Retinal pigment epithelial cell (primary cell): ENCODE data around the gene TNS3.

Source experiments
- DNase-seq: peaks from one replicate; pipeline ENCODE4 v3.0.0-alpha.2; 2010; ENCODE audit warnings: low read depth
- H3K4me3 ChIP-seq: 2 replicates; pipeline ENCODE4 v1.5.1; 2011; ENCODE audit warnings: mild to moderate bottlenecking, low read length, control low read depth, moderate library complexity
- TF ChIP-seq, protein P1 (sequence below): conservative IDR thresholded peaks from 2 replicates; pipeline ENCODE4 v1.5.1; 2011; ENCODE audit warnings: low read depth, low read length, control low read depth, inconsistent platforms

Gene TNS3

DNA sequence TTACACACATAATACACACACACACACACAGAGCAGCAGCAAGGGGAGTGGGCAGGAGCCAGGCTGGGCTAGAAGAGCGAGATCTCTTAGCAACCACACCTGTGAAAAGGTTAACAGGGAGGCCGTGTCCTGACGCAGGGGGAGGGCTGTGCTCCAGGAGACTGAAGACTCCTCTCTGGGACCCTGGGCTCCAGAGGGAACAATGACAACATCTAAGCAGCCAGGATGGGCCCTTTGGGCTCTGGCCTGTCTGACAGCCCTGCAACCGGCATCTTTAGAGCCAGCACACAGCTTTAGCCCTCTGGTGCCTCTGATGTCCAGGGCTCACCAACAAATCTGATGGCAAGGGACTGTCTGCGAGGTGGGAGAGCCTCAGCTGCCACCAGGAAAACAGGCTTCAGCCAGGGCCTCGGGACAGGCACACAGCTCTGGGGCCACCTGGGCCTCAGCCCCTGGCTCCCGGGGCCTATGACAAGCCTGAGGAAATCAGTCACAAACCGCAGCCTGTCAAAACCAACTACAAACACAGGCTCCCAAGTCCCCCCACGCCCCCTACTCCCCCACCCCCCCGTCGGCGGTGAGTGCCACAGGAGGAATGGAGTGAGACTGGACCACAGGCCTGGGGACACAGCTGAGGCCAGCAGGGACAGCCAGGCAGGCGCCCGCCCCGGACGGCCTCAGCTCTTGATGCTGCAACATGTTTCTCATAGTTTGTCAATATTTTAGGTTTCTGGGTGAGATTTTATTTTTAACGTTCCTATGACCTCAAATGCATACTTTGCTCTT, 102.8 kb downstream of the TNS3 start:
- DNase-seq = no peak
- TF ChIP-seq, protein P1, sequence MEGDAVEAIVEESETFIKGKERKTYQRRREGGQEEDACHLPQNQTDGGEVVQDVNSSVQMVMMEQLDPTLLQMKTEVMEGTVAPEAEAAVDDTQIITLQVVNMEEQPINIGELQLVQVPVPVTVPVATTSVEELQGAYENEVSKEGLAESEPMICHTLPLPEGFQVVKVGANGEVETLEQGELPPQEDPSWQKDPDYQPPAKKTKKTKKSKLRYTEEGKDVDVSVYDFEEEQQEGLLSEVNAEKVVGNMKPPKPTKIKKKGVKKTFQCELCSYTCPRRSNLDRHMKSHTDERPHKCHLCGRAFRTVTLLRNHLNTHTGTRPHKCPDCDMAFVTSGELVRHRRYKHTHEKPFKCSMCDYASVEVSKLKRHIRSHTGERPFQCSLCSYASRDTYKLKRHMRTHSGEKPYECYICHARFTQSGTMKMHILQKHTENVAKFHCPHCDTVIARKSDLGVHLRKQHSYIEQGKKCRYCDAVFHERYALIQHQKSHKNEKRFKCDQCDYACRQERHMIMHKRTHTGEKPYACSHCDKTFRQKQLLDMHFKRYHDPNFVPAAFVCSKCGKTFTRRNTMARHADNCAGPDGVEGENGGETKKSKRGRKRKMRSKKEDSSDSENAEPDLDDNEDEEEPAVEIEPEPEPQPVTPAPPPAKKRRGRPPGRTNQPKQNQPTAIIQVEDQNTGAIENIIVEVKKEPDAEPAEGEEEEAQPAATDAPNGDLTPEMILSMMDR = no peak
- H3K4me3 ChIP-seq = no peak overlapping the region

DNA sequence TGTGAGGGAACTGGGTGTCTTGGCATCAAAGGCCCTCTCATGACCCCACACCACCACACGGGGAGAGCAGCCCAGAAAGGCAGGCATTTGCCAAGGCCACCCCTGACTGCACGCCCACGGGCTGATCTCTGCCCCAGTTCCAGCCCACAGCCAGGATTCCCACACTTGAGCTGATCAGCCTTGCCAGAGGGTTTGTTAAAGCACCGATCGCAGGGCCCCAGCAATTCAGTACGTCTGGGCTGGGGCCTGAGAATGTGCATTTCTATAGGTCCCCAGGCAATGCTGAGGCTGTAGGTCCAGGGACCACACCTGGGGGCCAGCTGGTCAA, 103.9 kb downstream of the TNS3 start:
- no peak for DNase-seq
- H3K4me3 ChIP-seq = no peak overlapping the region
- TF ChIP-seq, protein P1 = no peak

DNA sequence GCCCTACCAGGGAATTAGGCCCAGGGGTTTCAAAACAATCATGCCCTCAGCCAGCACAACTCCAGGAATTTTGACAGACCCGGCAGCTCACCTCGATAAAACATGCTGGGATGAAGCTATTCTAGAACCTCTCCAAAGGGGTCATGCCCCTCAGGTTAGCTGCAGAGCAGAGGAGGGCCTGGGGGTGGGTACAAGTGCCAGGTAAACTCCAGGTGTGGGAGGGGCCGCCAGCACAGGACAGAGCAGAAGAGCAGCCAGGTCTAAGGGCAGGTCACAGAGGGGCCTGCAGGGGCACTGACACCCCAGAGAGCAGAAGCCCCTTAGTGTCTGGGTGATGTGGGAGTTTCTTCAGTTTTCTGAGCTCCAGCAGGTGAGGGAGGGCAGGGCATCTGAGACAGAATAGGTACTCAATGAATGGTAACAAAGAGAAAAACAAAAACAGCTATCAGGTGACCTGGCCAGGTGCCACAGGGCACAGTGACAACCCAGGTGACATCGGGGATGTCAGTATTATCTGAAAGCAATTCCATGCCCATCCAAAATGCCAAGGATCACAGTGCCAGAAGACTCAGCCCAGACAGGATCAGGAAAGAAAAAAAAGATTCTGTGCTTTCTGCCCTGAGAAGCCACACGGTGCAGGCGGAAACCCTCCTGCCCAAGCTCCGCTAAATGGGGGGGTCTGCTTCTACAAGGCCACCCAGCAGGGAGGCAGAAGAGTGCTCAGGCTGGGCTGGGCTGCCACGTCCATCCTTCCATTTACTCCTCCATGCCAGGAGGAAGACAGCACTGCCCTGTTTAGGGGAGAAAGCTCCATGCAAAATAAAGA, 104.5 kb downstream of the TNS3 start:
- H3K4me3 ChIP-seq = no peak overlapping the region
- no peak for DNase-seq
- TF ChIP-seq, protein P1 = no peak

DNA sequence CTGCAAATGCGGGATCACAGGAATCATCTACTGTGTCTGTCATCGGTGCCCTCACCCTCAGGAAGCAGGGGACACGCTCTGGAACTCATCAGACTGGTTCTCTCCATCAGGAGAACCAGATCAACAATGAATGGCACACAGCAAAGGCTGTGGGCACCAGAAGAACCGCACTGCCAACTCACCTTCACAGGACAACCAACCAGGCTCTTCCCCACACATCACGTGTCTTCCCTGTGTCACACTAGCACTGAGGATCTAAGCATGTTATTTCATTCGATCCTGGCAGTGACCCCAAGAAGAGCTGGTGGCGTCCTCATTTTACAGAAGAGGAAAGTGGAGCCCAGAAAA, 106.1 kb downstream of the TNS3 start:
- DNase-seq = no peak
- no peak overlapping the region for H3K4me3 ChIP-seq
- TF ChIP-seq, protein P1 = no peak

DNA sequence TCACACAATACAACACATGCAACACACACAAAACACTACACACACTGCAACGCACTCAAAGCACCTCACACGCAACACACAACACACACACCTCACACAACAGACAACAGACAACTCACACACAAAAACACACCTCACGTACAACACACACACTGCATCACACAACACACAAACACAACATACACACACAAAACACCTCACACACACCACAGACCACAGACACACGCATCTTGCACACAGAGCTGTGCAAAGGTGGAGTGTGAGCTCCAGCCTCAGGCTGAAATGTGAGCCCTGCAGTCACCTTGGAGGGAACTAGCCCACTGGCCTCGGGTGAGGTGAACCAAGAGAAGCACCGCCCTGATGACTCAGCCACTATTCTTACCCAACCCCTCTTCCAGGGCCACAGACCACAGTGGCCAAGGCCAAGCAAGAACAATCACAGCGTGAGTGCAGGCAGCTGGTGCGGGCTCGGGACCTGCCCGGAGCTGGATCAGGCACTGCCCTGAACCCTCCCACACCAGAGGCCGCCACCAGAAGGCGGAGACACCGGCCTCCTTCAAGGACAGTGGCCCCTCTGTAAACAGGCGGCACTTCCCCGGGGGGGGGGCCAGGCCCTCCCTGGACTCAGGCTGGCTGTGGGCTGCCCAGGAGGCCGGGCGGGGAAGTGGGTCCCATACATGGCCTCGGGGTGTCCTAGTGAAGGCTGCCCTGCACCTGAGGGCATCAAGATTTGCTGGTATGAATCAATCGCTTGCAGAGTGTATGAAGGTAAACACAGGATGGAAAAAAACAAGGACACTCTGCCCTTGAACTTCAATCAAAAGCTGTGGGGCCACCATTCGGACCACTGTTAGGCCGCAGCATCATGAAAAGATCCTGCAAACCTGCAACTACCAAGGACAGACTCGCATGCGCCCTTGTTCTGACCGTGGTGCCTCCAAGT, 106.7 kb downstream of the TNS3 start:
- no peak overlapping the region for H3K4me3 ChIP-seq
- DNase-seq = peak; percentile 95
- TF ChIP-seq, protein P1 = peak; percentile 33

DNA sequence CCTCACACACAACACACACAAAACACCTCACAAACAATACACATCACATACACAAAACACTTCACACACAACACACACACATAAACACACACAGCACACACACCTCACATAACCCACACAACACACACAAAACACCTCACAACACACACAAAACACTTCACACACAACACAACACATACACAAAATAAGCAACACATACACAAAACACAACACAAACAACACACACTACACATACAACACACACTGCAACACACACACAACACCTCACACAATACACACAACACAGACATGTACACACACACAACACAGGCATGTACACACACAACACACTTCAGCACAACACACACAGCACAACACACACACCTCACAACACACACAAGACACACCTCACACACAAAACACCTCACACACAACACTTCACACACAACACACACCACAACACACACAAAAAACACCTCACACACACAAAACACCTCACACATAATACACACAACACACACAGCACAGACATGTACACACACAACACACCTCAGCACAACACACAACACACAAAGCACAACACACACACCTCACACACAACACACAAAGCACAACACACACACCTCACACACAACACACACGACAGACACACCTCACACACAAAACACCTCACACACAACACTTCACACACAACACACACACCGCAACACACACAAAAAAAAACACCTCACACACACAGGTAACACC, 107.5 kb downstream of the TNS3 start:
- TF ChIP-seq, protein P1 = no peak
- no peak for DNase-seq
- no peak overlapping the region for H3K4me3 ChIP-seq
